Retinal pigment epithelial cell (primary cell): Measurements from ENCODE around the gene FLT4.

ENCODE experiments used
- DNase-seq: peaks from one replicate; pipeline ENCODE4 v3.0.0-alpha.2; 2010; ENCODE audit warnings: low read depth
- H3K4me3 ChIP-seq: 2 replicates; pipeline ENCODE4 v1.5.1; 2011; ENCODE audit warnings: mild to moderate bottlenecking, low read length, control low read depth, moderate library complexity
- CTCF ChIP-seq: conservative IDR thresholded peaks from 2 replicates; pipeline ENCODE4 v1.5.1; 2011; ENCODE audit warnings: low read depth, low read length, control low read depth, inconsistent platforms

FLT4 gene

GRCh38 chr5:180599590-180599914 lies 49.8 kb downstream of the FLT4 start:
- no peak for TF ChIP-seq CTCF
- no peak overlapping the region for H3K4me3 ChIP-seq
- no peak for DNase-seq

DNA sequence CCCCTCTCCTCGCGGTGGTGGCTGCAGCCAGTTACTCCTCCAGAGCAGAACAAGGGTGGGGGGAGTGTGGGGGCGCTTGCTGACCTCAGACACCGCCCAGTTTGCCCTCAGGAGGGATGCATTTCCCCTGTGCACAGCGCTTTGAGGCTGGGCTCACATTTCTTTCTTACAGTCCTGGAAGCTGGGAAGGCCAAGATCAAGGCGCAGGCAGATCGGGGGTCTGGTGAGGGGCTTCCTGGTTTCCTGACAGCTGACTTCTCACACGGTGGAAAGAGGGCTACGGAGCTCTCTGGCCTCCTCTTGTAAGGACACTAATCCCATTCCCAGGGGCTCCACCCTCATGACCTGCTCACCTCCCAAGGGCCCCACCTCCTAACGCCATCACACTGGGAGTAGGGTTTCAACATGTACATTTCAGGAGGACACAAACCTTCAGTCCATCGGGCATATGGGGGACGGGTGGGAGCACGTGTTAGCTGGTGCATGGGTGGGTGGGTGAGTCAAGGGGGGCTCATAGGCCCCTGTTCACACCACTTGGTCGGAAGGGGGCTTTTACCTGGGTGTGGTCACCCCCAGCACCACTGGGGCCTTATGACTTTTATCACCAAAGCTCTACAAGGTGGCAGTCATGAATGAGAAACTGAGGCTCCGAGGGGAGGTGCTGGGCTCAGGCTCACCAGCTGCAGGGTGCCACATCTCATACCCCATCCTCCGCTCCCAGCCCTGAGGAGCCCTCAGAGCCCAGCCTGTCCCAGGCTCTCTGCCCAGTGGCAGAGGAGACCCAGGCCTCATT lies 50.4 kb downstream of the FLT4 start:
- TF ChIP-seq CTCF, result no peak
- H3K4me3 ChIP-seq, result no peak overlapping the region
- no peak for DNase-seq

- H3K4me3 ChIP-seq, result no peak overlapping the region
- TF ChIP-seq CTCF, result no peak
- no peak for DNase-seq
Observed at GRCh38 chr5:180598316-180598701, 51.1 kb downstream of the FLT4 start.

DNA sequence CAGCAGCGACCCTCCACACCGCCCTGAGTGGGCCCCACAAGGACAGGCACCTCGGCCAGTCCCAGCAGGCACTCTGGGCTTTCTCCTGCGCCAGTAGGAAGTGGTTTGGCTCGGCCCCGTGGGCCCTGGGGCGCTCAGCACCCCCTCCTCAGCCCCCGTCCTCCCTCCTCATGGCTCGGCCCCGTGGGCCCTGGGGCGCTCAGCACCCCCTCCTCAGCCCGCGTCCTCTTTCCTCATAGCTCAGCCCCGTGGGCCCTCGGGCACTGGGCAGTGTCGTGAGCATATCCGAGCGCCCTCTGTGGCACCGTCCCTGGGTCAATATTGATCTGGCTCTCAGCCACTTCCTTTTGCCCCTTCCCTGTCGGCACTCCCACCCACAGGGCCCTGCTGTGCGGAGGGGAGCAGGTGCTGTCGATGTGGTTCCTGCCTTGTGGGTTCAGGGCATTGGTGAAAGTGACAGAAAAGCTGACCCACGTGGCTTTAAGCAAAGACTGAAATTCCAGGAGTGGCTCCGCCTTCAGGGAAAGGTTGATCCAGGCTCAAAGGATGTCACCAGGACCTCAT lies 52.6 kb downstream of the FLT4 start:
- no peak for TF ChIP-seq CTCF
- no peak for DNase-seq
- H3K4me3 ChIP-seq, result no peak overlapping the region

DNA sequence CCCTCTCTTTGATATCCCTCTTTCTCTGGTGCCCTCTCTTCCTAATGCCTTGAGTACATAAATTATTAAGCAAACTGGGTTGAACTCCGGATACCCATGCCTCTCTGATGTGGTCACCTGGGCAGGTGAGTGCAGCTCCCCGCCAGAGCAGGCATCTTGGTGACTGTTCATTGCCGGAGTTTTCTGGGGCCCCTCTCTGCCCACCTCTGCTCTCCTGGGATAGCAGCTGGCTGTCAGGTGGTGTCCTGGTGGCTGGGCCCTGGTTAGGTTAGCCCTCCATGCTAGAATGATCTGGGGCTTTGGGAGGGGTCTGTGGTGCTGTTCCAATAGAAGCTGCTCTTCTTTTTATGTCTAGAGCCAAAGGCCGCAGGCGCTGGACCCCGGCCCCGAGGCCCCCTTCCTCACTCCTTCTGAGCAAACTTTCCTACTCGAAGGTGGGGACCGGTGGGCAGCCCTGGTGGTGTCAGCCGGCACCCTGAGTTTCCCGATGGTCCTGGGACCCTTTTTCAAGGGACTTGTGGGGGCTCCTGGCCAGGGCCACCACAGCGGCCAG lies 53.2 kb downstream of the FLT4 start:
- no peak for DNase-seq
- no peak for TF ChIP-seq CTCF
- no peak overlapping the region for H3K4me3 ChIP-seq

DNA sequence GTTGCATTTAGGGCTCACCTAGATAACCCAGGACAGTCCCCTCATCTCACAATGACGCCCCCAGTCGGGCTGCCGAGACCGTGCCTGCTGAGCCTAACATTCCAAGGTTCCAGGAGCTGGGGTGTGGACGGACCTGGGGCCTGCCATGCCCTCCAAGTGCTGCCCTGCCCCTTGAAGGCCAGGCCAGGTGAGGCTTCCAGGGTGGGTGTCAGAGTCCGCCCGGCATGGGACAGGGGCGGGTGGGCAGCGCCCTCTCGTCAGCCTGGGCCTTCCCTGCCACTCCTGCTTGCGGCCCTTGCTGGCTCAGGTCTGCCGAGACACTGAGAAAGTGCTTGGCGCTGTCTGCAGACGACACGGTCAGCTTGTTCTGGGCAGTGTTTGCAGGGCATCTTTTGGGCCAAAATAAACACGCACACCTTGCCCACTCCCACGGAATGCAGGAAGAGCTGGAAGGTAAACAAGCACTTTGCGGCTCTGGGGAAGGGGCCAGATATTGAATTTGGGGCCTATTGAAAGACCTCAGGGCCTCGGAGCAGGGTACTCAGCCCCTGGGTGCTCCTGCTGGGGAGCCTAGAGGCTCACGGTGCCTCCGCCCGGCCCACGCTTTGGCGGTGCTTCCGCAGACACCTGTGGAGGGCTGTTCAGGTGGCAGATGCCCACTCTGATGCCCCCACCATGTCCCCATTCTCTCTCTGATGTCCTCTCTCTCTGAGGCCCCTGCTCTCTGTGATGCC lies 53.9 kb downstream of the FLT4 start:
- H3K4me3 ChIP-seq, result no peak overlapping the region
- no peak for DNase-seq
- no peak for TF ChIP-seq CTCF
